Measurements from ENCODE around the gene PLAU.

- TF ChIP-seq, protein P1, sequence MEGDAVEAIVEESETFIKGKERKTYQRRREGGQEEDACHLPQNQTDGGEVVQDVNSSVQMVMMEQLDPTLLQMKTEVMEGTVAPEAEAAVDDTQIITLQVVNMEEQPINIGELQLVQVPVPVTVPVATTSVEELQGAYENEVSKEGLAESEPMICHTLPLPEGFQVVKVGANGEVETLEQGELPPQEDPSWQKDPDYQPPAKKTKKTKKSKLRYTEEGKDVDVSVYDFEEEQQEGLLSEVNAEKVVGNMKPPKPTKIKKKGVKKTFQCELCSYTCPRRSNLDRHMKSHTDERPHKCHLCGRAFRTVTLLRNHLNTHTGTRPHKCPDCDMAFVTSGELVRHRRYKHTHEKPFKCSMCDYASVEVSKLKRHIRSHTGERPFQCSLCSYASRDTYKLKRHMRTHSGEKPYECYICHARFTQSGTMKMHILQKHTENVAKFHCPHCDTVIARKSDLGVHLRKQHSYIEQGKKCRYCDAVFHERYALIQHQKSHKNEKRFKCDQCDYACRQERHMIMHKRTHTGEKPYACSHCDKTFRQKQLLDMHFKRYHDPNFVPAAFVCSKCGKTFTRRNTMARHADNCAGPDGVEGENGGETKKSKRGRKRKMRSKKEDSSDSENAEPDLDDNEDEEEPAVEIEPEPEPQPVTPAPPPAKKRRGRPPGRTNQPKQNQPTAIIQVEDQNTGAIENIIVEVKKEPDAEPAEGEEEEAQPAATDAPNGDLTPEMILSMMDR (IDR thresholded peaks at IDR 0.05; ENCODE audit: low read depth, low read length): no peak
- TF ChIP-seq, protein P2, sequence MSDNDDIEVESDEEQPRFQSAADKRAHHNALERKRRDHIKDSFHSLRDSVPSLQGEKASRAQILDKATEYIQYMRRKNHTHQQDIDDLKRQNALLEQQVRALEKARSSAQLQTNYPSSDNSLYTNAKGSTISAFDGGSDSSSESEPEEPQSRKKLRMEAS (IDR thresholded peaks at IDR 0.05; ENCODE audit: low read depth, low read length): no peak
Observed at GRCh38 chr10:73953665-73954064, 42.7 kb downstream of the PLAU start.

Data from NB4 (cell line).